Measurements from ENCODE around the gene SH3PXD2B. TPM values are rescaled to one million over a fixed set of nuclear protein-coding genes. Genes with fewer than 3 reads are reported as not detected.
"Not testable (repeated sequence)": the region's sequence is repeated elsewhere in the genome, so short reads cannot be mapped to it uniquely, and the experiment has no call there.

Gene SH3PXD2B
- polyA plus RNA-seq, 10 donors: 29.8 to 45.2 (median 34.9) TPM

GRCh38 chr5:172303572-172304335, 150.6 kb downstream of the SH3PXD2B start:
- peak in 1 of 3 donors; percentile 47 for DNase-seq

- no peak for DNase-seq
Observed at GRCh38 chr5:172303162-172303561, 151.2 kb downstream of the SH3PXD2B start.

- no peak for DNase-seq
Observed at GRCh38 chr5:172302047-172302710, 152.1 kb downstream of the SH3PXD2B start.

- DNase-seq: no peak
Observed at GRCh38 chr5:172299916-172300439, 154.3 kb downstream of the SH3PXD2B start.

GRCh38 chr5:172294831-172295230, 159.5 kb downstream of the SH3PXD2B start:
- DNase-seq: no peak

- DNase-seq: no peak
Observed at GRCh38 chr5:172293745-172294342, 160.5 kb downstream of the SH3PXD2B start.

GRCh38 chr5:172293054-172293744, 161.1 kb downstream of the SH3PXD2B start:
- DNase-seq: peak; percentile 58 to 77 (median 63)

GRCh38 chr5:172291837-172292236, 162.5 kb downstream of the SH3PXD2B start:
- DNase-seq: not testable (repeated sequence)

GRCh38 chr5:172288465-172288864, 165.9 kb downstream of the SH3PXD2B start:
- no peak for DNase-seq

GRCh38 chr5:172287140-172287539, 167.2 kb downstream of the SH3PXD2B start:
- DNase-seq: not testable (repeated sequence)

- DNase-seq: peak in 2 of 3 donors; percentile 6 to 42
Observed at GRCh38 chr5:172285226-172286143, 168.8 kb downstream of the SH3PXD2B start.

GRCh38 chr5:172284611-172284980, 169.7 kb downstream of the SH3PXD2B start:
- DNase-seq: peak; percentile 45 to 86 (median 62)

GRCh38 chr5:172283862-172284610, 170.3 kb downstream of the SH3PXD2B start:
- peak; percentile 92 to 95 (median 93) for DNase-seq

- DNase-seq: peak; percentile 83 to 92 (median 88)
Observed at GRCh38 chr5:172283020-172283861, 171.1 kb downstream of the SH3PXD2B start, which contains the start of gene UBTD2. Gene UBTD2, minus strand, starts transcription at chr5:172283764. Its CDS starts 99 bp downstream, at chr5:172283665.

- peak in 2 of 3 donors; percentile 4 to 26 for DNase-seq
Observed at GRCh38 chr5:172282272-172283019, 171.9 kb downstream of the SH3PXD2B start.

- DNase-seq: peak in 2 of 3 donors; percentile 6 to 41
Observed at GRCh38 chr5:172281346-172281745, 173.0 kb downstream of the SH3PXD2B start.

- DNase-seq: peak in 2 of 3 donors; percentile 4 to 24
Observed at GRCh38 chr5:172280929-172281328, 173.4 kb downstream of the SH3PXD2B start.

GRCh38 chr5:172280317-172280716, 174.0 kb downstream of the SH3PXD2B start:
- DNase-seq: no peak
